Colonic mucosa (tissue), 4 donors: ENCODE data around the gene C6orf47. TPM values are rescaled to one million over a fixed set of nuclear protein-coding genes. Genes with fewer than 3 reads are reported as not detected.

ENCODE experiments used
- DNase-seq: peaks from one replicate; pipeline ENCODE4 v3.0.0-alpha.2; 2020
- H3K27ac ChIP-seq: fragments of 200-600 bp; one replicate; pipeline ENCODE4 v1.8.0; 2021
- H3K27me3 ChIP-seq: fragments of 200-600 bp; one replicate; pipeline ENCODE4 v1.8.0; 2021
- H3K36me3 ChIP-seq: fragments of 200-600 bp; one replicate; pipeline ENCODE4 v1.8.0; 2021
- H3K4me1 ChIP-seq: fragments of 200-600 bp; one replicate; pipeline ENCODE4 v1.8.0; 2021; ENCODE audit warnings: mild to moderate bottlenecking
- H3K4me3 ChIP-seq: fragments of 200-600 bp; one replicate; pipeline ENCODE4 v1.8.0; 2021
- H3K9ac ChIP-seq, 2 donors: one replicate each; pipeline ENCODE4 v1.7.0; 2013; ENCODE audit warnings: control low read depth in 2 of 2, low read depth in 2 of 2, low read length in 2 of 2
- H3K9me3 ChIP-seq: fragments of 200-600 bp; one replicate; pipeline ENCODE4 v1.8.0; 2021
- CTCF ChIP-seq: fragments of 200-600 bp; IDR thresholded peaks from one replicate; pipeline ENCODE4 v1.8.0; 2022; ENCODE audit warnings: antibody characterized with exemption, mild to moderate bottlenecking
- intact Hi-C: fragments of 100-400 bp; cut with DNase I; formaldehyde crosslinking; loops from one replicate; pipeline ENCODE4 v1.14.1; 2022
- microRNA-seq: library from miRNA; unstranded; fragments of <30 nt; microRNA quantifications from one replicate; pipeline ENCODE4, GENCODE V29; 2019
- total RNA-seq, 2 donors: library from RNA; stranded (reverse); fragmentation: NEBNext Ultra II Directional in 1 of 2; extraction: Animal tissue kit (Norgen Biotek cat#: 25700) in 1 of 2; gene quantifications; one replicate each; pipeline ENCODE4 v1.2.1, GENCODE V29; 2021
- donor health status: healthy.
- donor health status: DM: no; HTN: no; CAD: no.
- donor health status: DM: no; HTN: no; CAD: no.

C6orf47 gene
- total RNA-seq, 2 donors from 2014 or later, result 28.3 to 32.8 TPM

- Histone ChIP-seq H3K27me3 (no peaks in the 10 kb centered on the region), H3K27ac (no peak overlapping the region), H3K36me3 (no peaks in the 10 kb centered on the region), H3K4me3 (no peak overlapping the region), H3K9me3 (no peaks in the 10 kb centered on the region), H3K9ac (no peak overlapping the region), H3K4me1 (no peaks in the 10 kb centered on the region)
- DNase-seq, result no peak
- intact Hi-C loops, result no loop called here
- TF ChIP-seq CTCF, result no peak
Measured at GRCh38 chr6:31610968-31611367, 49.6 kb downstream of the C6orf47 start.

GRCh38 chr6:31609519-31610406 lies 50.8 kb downstream of the C6orf47 start:
- Histone ChIP-seq H3K9me3 (no peaks in the 10 kb centered on the region), H3K4me1 (no peaks in the 10 kb centered on the region), H3K27ac (no peak overlapping the region), H3K27me3 (no peaks in the 10 kb centered on the region), H3K36me3 (no peaks in the 10 kb centered on the region), H3K4me3 (no peak overlapping the region), H3K9ac (no peak overlapping the region)
- no peak for DNase-seq
- intact Hi-C loops, result no loop called here
- TF ChIP-seq CTCF, result no peak

Small RNA genes lying within 50 kb of the gene (microRNA-seq; reads per million reads assigned to microRNA genes)
- gene MIR4646 (not detected), gene MIR6832 (not detected)

Other genes with a start within 250 kb of the C6orf47 start
- 1 to 10 TPM; 5.6 to 6.7 TPM for gene MICB, start 162.6 kb downstream of the C6orf47 start, total RNA-seq
- gene MCCD1, start 131.8 kb downstream of the C6orf47 start, total RNA-seq, result not detected
- 100 to 1,000 TPM; 213 to 422 TPM for gene DDX39B, start 118.8 kb downstream of the C6orf47 start, total RNA-seq
- under 1 TPM; 0.57 to 0.85 TPM for gene ATP6V1G2, start 114.2 kb downstream of the C6orf47 start, total RNA-seq
- gene NFKBIL1, start 113.2 kb downstream of the C6orf47 start, total RNA-seq, result 10 to 100 TPM; 16.1 to 18.8 TPM
- gene LTA, start 88.5 kb downstream of the C6orf47 start, total RNA-seq, result 1 to 10 TPM in 1 of 2 donors, under 1 TPM in 1; 0.35 to 2.4 TPM
- gene TNF, start 85.2 kb downstream of the C6orf47 start, total RNA-seq, result 1 to 10 TPM in 1 of 2 donors, under 1 TPM in 1; 0.48 to 1.4 TPM
- gene LTB, start 78.4 kb downstream of the C6orf47 start, total RNA-seq, result 1 to 10 TPM; 3.4 to 5.7 TPM
- 1 to 10 TPM; 4.8 to 9.2 TPM for gene LST1, start 74.5 kb downstream of the C6orf47 start, total RNA-seq
- under 1 TPM; 0.67 to 0.90 TPM for gene NCR3, start 67.8 kb downstream of the C6orf47 start, total RNA-seq
- gene AIF1, start 45.5 kb downstream of the C6orf47 start, total RNA-seq, result 10 to 100 TPM in 1 of 2 donors, 1 to 10 TPM in 1; 5.0 to 20.7 TPM
- 100 to 1,000 TPM; 107 to 171 TPM for gene PRRC2A, start 40.1 kb downstream of the C6orf47 start, total RNA-seq
- 100 to 1,000 TPM; 266 to 337 TPM for gene BAG6, start 8.1 kb downstream of the C6orf47 start, total RNA-seq
- gene APOM, start 4.9 kb downstream of the C6orf47 start, total RNA-seq, result 1 to 10 TPM; 1.6 to 2.4 TPM
- 10 to 100 TPM; 11.0 to 14.9 TPM for gene GPANK1, start 4.2 kb upstream of the C6orf47 start, total RNA-seq
- gene CSNK2B, start 5.3 kb upstream of the C6orf47 start, total RNA-seq, result 100 to 1,000 TPM; 140 to 152 TPM
- 1 to 10 TPM; 4.4 to 9.0 TPM for gene LY6G5B, start 9.2 kb upstream of the C6orf47 start, total RNA-seq
- gene LY6G5C, start 20.3 kb upstream of the C6orf47 start, total RNA-seq, result 1 to 10 TPM; 1.9 to 2.8 TPM
- gene ABHD16A, start 42.5 kb upstream of the C6orf47 start, total RNA-seq, result 10 to 100 TPM; 56.8 to 65.2 TPM
- gene LY6G6F, start 46.1 kb upstream of the C6orf47 start, total RNA-seq, result not detected
- gene LY6G6D, start 54.6 kb upstream of the C6orf47 start, total RNA-seq, result not detected
- 1 to 10 TPM in 1 of 2 donors, not detected in 1; 2.3 TPM for gene LY6G6C, start 61.0 kb upstream of the C6orf47 start, total RNA-seq
- under 1 TPM; 0.19 to 0.57 TPM for gene MPIG6B, start 62.6 kb upstream of the C6orf47 start, total RNA-seq
- gene DDAH2, start 68.5 kb upstream of the C6orf47 start, total RNA-seq, result 10 to 100 TPM; 92.1 to 98.7 TPM
- gene CLIC1, start 75.8 kb upstream of the C6orf47 start, total RNA-seq, result 100 to 1,000 TPM; 622 to 646 TPM
- 10 to 100 TPM; 13.3 to 34.2 TPM for gene MSH5, start 79.2 kb upstream of the C6orf47 start, total RNA-seq
- 1 to 10 TPM; 1.7 to 8.9 TPM for gene SAPCD1, start 101.9 kb upstream of the C6orf47 start, total RNA-seq
- 10 to 100 TPM in 1 of 2 donors, 1 to 10 TPM in 1; 6.1 to 10.1 TPM for gene VWA7, start 116.5 kb upstream of the C6orf47 start, total RNA-seq
- 100 to 1,000 TPM in 1 of 2 donors, 10 to 100 TPM in 1; 40.8 to 136 TPM for gene VARS1, start 135.0 kb upstream of the C6orf47 start, total RNA-seq
- 10 to 100 TPM; 37.6 to 61.3 TPM for gene LSM2, start 146.2 kb upstream of the C6orf47 start, total RNA-seq
- gene HSPA1L, start 154.5 kb upstream of the C6orf47 start, total RNA-seq, result 1 to 10 TPM in 1 of 2 donors, under 1 TPM in 1; 0.98 to 1.4 TPM
- gene HSPA1A, start 154.8 kb upstream of the C6orf47 start, total RNA-seq, result 100 to 1,000 TPM; 248 to 397 TPM
- gene HSPA1B, start 167.0 kb upstream of the C6orf47 start, total RNA-seq, result 100 to 1,000 TPM; 278 to 543 TPM
- 10 to 100 TPM; 33.8 to 47.4 TPM for gene NEU1, start 202.0 kb upstream of the C6orf47 start, total RNA-seq
- gene SLC44A4, start 218.2 kb upstream of the C6orf47 start, total RNA-seq, result 100 to 1,000 TPM; 546 to 779 TPM
- 10 to 100 TPM; 28.4 to 52.1 TPM for gene EHMT2, start 236.9 kb upstream of the C6orf47 start, total RNA-seq
- gene ZBTB12, start 241.3 kb upstream of the C6orf47 start, total RNA-seq, result 1 to 10 TPM; 2.0 to 4.9 TPM